WI38 (cell line): ENCODE data around the gene NAT14.
A peak's percentile ranks its signal among the peaks of the same experiment; 100 is the strongest.

Experiments used
- H3K4me3 ChIP-seq: 2 replicates; pipeline ENCODE4 v1.5.1; 2011; ENCODE audit warnings: low read depth, mild to moderate bottlenecking, control low read depth, low read length
- CTCF ChIP-seq: IDR thresholded peaks from 2 replicates; pipeline ENCODE4 v1.5.1; 2012; ENCODE audit warnings: low read depth, mild to moderate bottlenecking, control low read depth, low read length

The NAT14 gene

DNA sequence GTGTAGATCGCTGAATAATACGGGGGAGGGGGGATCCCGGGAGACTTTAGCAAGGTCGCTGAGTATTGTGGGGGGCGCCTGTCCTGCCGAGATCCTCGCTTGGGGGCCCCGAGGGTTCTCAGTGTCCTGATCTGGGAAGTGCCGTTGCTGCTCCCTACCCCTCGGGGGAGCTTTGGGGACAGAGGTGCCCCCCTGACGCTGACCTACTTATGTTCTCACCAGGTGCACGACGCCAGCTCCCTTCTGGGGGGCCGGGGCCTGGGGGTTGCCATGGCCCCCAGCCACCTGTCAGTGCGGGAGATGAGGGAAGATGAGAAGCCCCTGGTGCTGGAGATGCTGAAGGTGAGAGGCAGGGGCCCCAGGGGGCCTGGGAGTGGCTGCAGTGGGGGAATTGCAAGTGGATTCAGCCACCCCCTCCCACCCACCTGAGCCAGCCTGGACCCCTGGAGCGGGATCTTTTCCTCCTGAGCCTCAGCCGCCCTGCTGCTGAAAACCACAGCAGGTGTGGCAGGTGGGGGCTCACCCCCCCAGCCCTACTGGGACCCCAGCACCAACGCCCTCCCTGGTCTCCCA is 537 bp downstream of the NAT14 start:
- peak overlapping the region; percentile 72 for H3K4me3 ChIP-seq
- TF ChIP-seq CTCF, result no peak

- H3K4me3 ChIP-seq, result peak overlapping the region; percentile 43
- no peak for TF ChIP-seq CTCF
These were observed 1.3 kb downstream of the NAT14 start for GRCh38 chr19:55486043-55486970.

DNA sequence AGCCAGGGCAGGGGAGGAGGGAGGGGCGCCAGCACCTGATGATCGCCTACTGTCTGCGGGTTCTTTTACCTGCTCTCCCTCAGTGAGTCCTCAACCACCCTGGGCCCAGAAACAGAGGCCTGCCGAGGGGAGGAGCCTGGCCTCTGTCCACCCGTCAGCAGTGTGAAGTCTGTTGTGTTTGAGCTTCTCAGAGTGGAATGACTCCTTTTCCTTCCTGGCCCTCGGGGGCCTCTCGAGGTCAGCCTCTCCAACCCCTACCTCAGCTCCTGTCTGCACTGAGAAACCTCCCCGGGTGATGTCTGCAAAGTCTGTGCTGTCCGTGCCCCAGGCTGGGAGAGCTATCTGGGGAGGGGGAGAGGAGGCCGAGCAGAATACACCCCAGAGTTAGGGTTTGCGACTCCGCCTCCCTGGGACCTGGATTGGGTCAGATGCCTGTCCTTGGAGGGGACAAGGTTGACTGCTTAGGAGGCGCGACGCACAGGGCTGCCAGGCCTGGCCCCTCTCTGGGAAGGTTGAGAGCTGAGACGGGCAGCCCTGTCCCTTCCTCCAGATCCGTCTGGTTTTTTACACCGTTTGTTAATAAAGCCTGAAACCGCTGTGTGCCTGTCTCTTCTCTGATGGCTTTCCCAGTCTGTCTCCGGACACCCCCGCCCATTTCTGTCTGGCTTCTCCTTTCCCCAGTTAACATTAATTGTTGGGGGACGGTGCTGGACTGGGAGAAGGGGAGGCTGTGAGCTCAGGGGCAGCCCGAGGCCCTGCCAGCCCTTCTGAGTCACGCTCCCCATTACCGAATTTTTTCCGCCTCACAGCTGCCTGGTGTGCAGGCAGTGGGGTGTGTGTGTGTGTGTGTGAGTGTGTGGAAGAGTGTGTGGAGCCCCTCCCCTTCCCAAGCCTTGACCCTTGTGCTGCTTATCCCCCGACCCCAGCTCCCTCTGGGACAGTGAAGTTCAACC is 2.3 kb downstream of the NAT14 start:
- no peak for TF ChIP-seq CTCF
- peak overlapping the region; percentile 43 for H3K4me3 ChIP-seq

- no peak for TF ChIP-seq CTCF
- H3K4me3 ChIP-seq, result peak within 1 kb of the TSS; percentile 47
These were observed 3.1 kb downstream of the NAT14 start, which contains the start of gene SSC5D for GRCh38 chr19:55487924-55488687. Gene SSC5D, plus strand, starts transcription at chr19:55488436. Its CDS starts 154 bp downstream, at chr19:55488590.

GRCh38 chr19:55488986-55489710 is 4.2 kb downstream of the NAT14 start:
- TF ChIP-seq CTCF, result no peak
- no peak overlapping the region; the same call in 1 of the 2 replicates for H3K4me3 ChIP-seq
